HG03066 (cell line): ENCODE results near the gene AEBP1.

ENCODE experiments used
- ATAC-seq: cut with Tn5 transposase; IDR thresholded peaks from one replicate; pipeline ENCODE4 v1.9.1; 2021; ENCODE audit warnings: low read depth; ENCODE audit not compliant: unreplicated experiment

AEBP1 gene

DNA sequence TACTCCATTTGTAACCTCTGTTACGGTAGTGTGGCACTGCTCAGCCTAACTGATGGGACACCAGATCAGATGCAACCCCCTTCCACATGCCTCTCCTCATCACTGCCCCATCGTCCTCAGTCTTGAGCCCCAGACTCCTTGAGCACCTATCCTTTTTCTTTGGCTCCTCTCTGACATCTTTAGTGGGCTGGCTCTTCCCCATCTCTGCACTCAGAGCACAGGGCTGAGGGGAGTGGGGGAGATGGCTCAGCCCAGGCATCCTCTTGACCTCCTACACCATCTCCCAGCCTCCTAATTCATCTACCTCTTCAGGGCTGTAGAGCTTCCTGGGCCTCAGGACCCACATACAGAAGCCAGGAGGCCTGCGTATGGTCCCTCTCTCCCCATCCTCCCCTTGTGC lies 20.3 kb upstream of the AEBP1 start:
- no peak for ATAC-seq

DNA sequence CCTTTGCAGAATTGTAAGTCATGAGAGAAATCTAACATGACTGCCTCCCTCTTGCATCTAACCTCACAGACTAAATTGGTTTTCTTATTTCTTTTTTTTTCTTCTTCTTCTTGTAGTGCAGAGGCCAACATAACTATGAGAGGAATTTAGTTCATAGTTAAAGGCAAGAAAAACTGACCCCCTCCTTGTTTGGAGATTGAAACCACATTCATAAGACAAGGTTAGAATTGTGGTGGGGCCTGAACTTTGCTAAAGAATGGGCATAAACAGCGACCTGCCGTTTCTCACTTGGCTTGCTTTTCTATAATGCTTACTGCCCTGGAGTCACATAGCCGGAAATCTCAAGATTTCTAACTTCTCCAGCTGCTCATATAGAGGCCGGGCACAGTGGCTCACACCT lies 19.4 kb upstream of the AEBP1 start:
- no peak for ATAC-seq

DNA sequence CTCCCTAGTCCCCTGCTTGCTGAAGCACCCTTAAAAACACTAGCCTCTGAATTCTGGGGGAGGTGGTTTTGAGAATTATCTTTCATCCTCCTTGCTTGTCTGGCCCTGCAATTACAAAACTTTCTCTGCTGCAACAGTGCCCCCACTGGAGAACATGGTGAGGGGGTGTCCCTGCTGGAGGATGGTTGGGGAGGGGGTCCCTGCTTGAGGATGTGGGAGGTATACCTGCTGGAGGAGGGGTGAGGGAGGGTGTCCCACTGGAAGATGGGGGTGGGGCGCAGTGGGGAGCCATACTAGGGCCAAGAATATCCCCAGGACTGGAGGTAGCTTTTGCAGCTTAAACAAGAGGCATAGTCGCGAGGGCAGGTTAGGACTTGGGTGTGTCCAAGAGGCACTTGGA lies 18.6 kb upstream of the AEBP1 start:
- no peak for ATAC-seq

DNA sequence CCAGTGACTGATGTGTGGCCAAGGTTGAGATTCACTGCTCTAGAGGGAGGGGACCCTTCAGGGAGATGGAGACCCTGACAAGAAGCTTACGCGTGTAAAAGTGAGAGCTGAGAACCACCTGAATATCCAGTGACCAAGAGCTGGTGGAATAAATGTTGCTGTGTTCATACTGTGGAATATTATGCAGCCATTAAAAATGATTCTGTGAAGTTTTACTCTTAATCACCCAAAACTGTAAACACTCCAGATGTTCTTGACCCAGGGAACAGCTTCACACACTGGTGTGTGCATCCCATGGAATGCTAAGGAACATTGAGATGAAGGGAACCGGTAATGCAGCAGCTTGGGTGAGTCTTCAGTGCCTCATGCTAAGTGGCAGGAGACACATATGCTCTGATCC lies 17.5 kb upstream of the AEBP1 start:
- no peak for ATAC-seq

DNA sequence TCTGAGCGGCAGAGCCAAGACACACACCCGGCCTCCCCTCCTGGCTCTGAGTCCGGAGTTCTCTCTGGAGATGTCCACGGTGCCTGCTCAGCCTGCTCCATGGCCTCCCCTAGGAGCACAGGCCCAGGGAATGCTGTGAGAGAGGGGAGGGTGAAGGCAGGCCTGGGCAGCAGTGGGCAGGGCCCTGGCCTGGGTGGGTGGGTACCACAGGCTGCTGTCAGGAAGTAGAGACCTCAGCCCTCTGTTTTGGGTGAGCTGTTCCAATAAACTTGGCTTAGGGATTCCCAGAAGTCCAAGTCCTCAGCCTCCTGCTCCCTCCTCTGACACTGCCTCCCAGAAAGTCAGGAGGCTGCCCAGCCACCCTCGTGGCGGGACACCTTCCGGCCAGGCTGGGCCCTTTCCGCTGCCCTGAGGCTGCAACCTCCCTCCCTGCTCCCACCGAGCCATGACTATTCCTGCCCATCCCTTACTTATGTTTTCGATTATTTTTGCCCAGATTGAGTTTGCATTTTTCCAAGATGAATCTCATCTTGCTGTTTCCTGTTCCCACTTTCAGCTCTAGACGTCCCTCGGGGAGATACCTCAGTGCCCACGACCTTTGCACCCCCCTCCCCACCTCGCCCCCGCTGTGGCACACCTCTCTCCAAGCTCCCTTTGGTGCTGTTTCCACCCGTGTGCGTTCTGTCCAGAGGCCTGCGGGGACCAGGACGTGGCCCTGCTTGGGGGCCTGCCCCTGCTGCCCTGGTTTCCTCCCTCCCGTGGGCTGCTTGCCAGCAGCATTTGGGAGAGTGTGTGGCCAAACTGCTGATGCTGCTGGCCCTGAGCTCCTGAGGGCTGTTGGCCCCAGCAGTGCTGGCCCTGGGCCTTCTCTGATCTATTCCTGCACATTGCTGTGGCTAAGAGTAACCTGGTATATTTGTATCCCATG lies 16.0 kb upstream of the AEBP1 start:
- ATAC-seq, result no peak

DNA sequence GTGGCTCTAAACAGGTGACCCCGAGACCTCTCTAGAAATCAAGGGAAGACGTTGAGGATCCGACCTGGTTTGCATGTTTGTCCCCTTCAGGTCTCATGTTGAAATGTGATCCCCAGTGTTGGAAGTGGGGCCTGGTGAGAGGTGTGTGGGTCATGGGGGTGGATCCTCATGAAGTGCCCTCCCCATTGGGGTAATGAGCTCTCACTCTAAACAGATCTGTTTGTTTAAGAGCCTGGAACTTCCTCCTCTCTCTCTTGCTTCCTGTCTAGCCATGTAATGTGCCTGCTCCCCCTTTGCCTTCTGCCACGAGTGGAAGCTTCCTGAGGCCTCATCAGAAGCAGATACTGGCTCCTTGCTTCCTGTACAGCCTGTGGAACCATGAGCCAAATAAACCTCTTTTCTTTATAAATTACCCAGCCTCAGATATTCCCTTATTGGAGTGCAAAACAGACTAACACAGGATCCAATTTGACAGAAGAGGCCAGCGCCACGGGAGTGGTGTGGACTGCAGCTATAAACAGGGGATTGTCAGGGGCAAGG lies 11.0 kb upstream of the AEBP1 start:
- ATAC-seq, result no peak

DNA sequence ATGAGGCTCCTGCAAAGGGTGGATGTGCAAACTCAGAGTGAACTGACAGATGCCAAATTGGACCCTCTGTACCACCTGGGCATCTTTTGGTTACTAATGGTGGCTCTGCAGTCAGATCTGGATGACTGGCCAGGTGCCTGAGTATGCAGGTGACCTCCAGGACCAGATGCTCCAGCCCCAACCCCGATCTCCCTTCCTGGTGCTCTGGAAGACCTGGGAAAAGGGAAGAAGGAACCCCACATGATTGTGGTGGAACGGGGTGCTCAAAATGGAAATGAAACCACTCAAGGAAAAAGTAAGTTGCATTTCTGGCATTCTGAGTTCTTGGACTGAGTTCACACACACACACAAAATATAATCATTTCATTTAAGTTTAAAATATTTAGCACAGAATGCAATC lies 9.8 kb upstream of the AEBP1 start:
- ATAC-seq, result no peak

DNA sequence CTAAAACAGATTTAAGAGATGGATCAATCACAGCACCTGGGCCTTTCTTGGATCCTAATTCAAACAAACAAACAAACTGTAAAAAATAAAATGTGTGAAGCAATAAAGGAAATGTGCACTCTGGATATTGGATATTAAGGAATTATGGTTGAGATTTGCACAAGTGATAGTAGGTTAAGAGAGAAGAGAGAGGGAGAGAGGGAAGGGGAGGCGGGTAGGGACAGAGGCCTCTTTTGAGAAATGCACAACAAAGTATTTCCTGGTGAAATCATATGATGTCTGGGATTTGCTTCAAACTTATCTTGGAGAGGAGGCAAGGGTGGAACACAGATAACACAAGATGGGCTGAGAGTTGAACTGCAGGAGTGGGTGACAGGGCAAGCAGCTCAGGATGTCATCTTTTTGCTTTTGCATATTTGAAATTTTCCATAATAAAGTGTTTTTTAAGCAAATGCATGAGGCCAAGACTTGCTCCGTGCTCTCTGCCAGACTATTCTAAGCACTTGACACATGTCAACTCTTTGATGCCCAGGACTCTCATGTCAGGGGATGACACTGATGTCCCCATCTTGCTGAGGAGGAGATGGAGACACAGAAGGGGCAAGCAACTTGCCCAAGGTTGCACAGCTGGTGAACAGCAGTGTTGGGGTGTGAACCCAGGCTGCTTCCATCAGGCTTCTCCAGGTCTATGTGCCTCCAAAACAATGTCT lies 9.1 kb upstream of the AEBP1 start:
- no peak for ATAC-seq

DNA sequence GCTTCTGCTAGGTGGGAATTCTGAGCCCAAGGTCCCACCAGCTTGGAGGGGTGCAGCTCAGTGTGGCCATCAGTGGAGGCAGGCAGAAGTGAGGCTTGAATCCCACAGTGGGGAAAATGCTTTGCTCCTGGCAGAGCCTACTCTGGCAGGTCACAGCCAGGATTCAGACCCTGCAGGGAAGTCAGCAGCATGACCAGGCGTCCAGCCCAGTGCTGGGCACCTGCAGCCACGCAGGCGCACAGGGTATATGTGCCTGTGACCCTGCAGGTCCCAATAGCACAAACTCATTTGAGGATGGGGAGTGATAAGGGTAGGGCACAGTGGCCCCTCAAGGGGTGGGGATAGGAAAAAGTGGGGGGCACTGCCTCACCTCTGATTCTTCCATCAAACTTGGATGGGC lies 8.4 kb upstream of the AEBP1 start:
- no peak for ATAC-seq

DNA sequence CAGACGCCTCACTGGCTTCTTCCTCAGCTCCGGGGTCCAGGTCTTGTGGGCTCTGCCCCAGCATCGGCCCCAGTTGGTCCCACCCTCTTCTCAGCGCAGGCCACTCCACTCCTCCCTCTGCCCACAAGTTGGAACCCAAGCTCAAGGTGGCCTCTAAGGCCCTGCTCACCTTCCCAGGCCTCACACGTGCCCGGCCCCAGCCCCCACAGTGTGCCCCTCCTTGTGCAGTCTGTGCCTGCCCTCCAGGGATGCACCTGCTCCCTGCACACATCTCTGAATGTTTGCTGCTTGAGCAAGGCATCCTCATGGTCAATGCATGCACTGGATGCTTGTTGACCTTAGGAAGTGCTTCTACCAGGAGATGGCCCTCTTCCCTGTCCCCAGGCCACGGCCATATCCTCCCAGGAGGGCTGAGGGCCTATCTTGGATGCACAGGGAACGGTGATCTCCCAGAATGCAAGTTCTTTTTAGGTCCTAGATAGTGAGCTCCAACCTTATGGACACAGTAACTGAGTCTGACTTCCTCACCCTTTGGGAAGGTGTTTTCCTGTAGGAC lies 7.7 kb upstream of the AEBP1 start:
- no peak for ATAC-seq

DNA sequence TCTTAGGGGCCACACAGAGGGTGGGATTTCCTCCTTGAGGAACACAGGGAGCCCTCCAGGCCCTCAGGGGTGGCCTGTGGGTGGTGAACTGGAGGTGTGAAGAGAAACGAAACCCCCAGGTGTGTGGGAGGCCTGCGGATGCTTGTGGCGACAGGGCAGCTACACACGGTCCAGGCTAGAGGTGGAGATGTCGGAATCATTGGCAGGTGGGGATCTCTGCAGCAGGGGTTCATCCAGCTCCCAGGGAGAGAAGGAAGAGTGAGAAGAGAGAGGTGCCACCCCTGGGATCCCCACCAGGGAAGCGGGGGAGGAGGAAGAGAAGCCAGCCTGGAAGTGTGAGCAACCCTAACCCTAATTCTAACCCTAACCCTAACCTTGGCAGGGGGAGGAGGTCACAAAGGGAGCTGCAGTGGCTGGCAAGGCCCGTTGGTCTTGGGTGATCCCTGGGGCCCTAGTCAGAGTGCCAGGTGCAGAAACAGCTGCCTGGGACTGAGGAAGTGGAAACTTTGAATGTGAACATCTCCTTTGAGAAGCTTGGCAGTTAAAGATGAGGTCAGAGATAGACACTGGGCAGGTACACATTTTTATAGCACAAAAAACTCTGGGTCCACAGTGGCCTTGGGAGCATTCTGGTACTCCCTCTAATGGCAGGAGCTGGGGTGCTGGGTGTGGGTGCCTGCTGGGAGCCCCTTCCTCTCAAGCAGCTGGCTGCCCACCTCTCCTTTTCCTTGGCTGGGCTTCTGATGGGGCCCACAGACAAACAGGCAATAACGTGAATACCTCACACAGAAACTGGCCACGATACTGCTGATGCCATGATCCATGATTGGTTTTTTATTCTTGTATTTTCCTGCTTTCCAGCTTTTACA lies 6.8 kb upstream of the AEBP1 start:
- ATAC-seq, result peak; percentile 79

DNA sequence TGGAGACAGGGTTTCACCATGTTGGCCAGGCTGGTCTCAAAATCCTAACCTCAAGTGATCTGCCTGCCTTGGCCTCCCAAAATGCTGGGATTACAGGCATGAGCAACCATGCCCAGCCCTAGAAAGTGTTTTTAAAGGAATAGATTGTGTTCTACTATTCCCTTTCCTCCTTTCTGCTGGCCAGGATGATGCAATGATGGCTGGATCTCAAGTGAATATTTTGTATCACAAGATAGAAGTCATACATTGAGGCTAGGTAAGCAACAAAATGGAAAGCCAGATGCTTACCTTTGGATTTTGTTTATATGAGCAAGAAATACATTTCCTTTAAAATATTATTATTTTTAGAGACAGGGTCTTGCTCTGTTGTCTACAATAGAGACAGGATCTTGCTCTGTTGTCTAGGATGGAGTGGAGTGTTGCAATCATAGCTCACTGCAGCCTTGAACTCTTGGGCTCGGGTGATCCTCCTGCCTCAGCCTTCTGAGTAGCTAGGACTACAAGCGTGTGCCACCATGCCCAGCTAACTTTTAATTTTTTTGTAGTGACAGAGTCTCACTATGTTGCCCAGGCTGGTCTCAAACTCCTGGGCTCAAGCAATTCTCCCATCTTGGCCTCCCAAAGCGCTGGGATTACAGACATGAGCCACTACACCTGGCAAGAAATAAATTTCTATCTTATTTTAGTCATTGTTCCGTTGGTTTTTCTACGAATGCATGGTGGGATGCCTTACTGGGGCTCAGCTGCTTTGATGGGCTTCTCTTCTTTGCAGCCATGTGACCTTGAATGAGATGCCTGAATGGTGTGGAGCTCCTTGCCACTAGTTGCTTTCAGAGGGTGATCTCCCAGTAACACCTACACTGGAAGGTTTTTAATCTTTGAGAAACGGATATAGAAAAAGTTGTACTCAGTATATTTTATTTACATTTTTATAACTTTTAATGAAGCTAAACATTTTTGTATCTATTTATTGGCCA lies 5.8 kb upstream of the AEBP1 start:
- ATAC-seq, result no peak

DNA sequence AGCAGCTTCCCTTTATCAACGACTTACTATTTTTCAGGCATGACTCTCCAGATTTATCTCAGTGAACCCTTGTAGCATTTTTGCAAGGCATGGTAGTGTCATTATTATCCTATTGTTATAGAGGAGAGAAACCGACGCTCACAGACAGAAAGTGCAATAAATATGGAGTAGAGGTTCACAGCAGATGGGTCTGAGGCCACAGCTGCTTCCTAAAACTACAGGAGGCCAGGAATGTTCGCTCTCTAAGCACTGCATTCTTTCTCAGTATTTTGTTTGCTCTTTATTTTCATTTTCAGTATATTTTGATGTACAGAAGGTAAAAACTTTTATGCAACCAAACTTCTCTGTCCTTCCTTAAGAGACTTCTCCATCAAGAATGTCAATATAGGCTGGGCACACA lies 4.5 kb upstream of the AEBP1 start:
- ATAC-seq, result no peak

DNA sequence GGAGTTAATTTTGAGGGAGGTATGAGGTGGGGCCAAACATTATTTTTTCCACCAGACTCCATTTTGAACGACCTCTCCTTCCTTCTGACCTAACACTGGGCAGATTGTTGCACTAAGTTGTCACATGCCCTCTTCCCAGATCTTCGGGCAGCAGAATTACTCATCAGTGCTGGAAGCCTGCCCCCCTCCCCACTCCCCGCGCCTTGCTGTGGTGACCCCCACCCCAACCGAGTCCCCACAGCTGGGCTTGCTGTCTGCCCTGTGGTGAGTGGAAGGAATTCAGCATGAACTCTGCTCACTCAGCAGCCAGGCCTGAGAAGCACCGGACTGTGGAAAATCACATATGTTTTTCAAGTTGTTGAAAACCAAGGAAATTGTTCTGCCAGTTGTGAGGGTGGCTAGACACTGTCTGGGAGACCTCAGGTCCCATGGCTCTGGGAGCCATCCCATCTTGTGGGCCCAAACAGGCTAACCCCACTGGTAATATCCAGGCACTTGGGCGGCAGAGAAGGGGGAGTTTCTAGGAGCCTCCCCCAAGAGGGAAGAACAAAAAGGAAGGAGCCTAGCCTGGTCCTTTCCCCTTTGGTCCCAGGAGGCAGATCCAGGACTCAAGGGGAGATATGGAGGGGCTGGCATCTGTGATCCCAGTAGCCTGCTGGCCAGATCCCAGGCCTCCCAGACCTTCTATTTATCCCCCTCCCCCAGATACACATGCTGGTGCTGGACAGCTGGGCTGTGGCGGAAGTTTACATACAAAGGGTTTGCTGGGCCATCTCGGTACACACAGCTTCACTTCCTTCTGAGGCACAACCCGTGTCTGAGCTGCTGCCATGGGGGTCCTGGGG lies 3.5 kb upstream of the AEBP1 start:
- no peak for ATAC-seq

DNA sequence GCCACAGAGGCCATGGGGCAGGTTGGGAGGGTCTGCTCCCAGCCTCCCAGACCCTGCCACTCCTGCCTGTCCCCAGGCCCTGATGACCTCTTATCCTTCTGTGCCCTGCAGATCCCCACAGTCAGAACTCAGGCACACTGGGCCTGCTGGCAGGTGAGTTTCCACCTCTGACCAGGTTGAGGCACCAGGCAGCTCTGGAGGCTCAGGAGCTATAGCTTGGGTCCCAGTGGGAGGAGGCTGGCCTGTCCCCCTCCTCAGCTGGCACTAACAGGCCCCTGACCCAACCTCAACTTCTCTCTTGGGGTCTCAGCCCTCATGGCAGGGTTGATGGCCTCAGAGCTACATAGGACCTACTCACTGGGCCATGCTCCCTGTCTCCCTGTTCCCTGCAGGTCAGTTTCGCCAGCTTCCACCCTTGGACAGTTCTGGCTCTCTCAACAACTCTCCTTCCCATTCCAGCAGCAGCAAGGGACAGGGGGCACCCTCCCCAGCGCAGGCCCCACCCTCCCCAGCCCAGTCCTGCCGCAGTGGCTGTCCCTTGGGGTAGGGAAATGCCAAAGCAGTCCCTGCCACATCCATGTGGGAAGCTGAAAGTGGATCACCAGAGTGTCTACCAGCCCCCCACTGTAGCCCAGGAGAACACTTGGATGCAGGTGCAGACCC lies 2.7 kb upstream of the AEBP1 start:
- no peak for ATAC-seq

DNA sequence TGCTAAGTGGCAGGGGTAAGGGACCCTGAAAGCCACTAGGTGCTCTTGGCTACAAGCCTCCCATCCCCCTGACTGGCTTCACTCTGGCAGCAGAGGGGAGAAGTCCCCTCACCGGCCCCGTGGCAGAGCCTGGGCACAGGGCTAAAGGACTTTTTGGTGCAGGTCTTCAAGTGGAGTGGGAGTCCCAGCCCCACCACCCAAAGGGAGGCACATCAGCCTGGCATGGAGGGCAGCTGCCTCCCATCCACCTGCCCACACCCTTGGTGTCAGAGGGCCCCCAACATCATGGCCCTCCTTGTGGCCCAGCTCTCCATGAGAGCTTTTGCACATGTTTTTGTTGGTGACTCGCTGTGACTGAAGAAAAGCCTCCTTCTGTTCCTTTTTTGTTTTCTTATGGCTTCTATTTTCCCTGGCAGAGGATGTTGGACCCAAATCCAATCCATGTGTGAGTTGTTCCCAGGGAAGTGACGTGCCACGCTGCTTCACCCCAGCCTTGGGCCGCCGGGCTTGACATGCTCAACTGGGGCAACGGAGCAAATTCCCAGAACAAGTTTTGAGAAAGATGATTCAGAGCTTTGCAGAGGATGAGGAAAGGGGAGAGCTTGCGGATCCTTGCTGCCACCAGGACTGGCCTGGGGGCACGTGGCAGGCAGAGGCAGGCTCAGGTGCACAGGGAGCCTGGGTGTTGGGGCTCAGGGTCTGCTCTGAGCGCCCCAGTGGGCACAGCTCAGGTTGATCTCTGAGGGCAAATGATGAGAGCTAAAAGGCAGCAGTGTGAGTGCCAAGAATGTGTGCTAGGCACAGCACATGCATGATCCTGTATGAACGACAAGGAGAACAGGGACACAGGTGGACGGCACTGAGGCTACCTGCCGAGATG lies 1.9 kb upstream of the AEBP1 start:
- ATAC-seq, result no peak
